ENCODE measurements around the gene MROH7. TPM values are rescaled to one million over a fixed set of nuclear protein-coding genes. Genes with fewer than 3 reads are reported as not detected.

MROH7 gene
- total and polyA plus RNA-seq, 2 donors from 2014 or later: 3.8 to 5.4 TPM

DNA sequence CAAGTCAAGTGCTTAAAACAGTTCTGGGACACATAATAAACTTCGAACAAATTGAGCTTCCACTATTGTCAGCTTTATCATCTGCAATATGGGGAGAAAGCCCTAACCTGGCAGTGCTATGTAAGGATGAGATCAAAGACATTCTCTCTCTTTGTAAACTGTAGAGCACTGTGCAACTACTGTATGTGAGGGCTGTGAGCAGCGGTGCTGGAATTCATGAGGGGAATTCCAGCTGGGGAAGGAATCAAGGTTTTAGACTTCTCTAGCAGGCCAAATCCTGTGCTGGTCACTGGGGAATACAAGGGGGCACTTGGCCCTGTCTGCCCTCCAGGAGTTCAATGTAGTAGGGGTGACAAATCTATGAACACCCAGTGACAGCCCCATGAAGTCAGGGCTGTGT is 27.6 kb upstream of the MROH7 start:
- DNase-seq (peak in 1 of 5 donors; percentile 6), FAIRE-seq (no peak)
- peaks cover 0 to 18% (median 0%) of the 10 kb centered on the region in 3 donors for H3K36me3 ChIP-seq (ENCODE audit: control insufficient read depth in 2 of 3, insufficient read depth in 3 of 3, low read length in 3 of 3)
- intact Hi-C loops (cut with DNase I): no loop called here
- peaks cover 0 to 4% (median 0%) of the 10 kb centered on the region in 3 donors for H3K4me1 ChIP-seq (ENCODE audit: control insufficient read depth in 2 of 3, insufficient read depth in 2 of 3, low read depth in 1 of 3, low read length in 3 of 3)
- H3K27me3 ChIP-seq (ENCODE audit: control insufficient read depth, insufficient read depth, low read length): no peaks in the 10 kb centered on the region
- H3K4me3 ChIP-seq (ENCODE audit: low read length in 3 of 3): no peak overlapping the region
- TF ChIP-seq, protein P1, sequence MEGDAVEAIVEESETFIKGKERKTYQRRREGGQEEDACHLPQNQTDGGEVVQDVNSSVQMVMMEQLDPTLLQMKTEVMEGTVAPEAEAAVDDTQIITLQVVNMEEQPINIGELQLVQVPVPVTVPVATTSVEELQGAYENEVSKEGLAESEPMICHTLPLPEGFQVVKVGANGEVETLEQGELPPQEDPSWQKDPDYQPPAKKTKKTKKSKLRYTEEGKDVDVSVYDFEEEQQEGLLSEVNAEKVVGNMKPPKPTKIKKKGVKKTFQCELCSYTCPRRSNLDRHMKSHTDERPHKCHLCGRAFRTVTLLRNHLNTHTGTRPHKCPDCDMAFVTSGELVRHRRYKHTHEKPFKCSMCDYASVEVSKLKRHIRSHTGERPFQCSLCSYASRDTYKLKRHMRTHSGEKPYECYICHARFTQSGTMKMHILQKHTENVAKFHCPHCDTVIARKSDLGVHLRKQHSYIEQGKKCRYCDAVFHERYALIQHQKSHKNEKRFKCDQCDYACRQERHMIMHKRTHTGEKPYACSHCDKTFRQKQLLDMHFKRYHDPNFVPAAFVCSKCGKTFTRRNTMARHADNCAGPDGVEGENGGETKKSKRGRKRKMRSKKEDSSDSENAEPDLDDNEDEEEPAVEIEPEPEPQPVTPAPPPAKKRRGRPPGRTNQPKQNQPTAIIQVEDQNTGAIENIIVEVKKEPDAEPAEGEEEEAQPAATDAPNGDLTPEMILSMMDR (IDR thresholded peaks at IDR 0.05; ENCODE audit: borderline replicate concordance, extremely low read depth, insufficient read depth): no peak
- H3K9ac ChIP-seq (ENCODE audit: low read length in 3 of 3): no peak overlapping the region
- no peaks in the 10 kb centered on the region for H3K9me3 ChIP-seq (ENCODE audit: control insufficient read depth in 2 of 3, insufficient read depth in 1 of 3, low read length in 3 of 3)
- no peak overlapping the region for H3K27ac ChIP-seq (ENCODE audit: low read depth in 2 of 2, low read length in 2 of 2)

DNA sequence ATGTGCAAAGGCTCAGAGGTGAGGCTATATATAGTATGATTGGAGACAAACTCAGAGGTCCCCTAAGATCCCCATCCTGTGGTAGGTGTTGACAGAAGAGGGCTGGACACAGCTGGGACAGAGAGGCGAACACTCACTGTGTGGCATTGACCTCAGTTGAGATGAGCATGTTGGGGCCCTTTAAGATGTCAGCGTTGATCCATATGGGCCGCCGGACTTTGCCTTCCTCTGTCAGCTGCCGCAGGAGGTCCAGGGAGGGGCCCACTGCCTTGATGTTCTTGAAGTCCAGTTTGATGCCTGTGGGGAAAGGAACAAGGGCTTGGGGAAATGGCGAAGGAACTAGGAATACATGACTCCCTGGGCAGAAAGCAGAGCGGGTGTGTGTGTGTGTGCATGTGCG is 27.0 kb upstream of the MROH7 start:
- Histone ChIP-seq H3K36me3 (ENCODE audit: control insufficient read depth in 2 of 3, insufficient read depth in 3 of 3, low read length in 3 of 3) (peaks cover 0 to 17% (median 0%) of the 10 kb centered on the region in 3 donors), H3K27me3 (ENCODE audit: control insufficient read depth, insufficient read depth, low read length) (no peaks in the 10 kb centered on the region), H3K27ac (ENCODE audit: low read depth in 2 of 2, low read length in 2 of 2) (no peak overlapping the region), H3K4me1 (ENCODE audit: control insufficient read depth in 2 of 3, insufficient read depth in 2 of 3, low read depth in 1 of 3, low read length in 3 of 3) (peaks cover 0 to 5% (median 5%) of the 10 kb centered on the region in 3 donors), H3K9me3 (ENCODE audit: control insufficient read depth in 2 of 3, insufficient read depth in 1 of 3, low read length in 3 of 3) (no peaks in the 10 kb centered on the region), H3K4me3 (ENCODE audit: low read length in 3 of 3) (no peak overlapping the region), H3K9ac (ENCODE audit: low read length in 3 of 3) (no peak overlapping the region)
- TF ChIP-seq, protein P1 (IDR thresholded peaks at IDR 0.05; ENCODE audit: borderline replicate concordance, extremely low read depth, insufficient read depth): no peak
- no peak for FAIRE-seq
- intact Hi-C loops (cut with DNase I): no loop called here
- DNase-seq: peak in 1 of 5 donors; percentile 57

DNA sequence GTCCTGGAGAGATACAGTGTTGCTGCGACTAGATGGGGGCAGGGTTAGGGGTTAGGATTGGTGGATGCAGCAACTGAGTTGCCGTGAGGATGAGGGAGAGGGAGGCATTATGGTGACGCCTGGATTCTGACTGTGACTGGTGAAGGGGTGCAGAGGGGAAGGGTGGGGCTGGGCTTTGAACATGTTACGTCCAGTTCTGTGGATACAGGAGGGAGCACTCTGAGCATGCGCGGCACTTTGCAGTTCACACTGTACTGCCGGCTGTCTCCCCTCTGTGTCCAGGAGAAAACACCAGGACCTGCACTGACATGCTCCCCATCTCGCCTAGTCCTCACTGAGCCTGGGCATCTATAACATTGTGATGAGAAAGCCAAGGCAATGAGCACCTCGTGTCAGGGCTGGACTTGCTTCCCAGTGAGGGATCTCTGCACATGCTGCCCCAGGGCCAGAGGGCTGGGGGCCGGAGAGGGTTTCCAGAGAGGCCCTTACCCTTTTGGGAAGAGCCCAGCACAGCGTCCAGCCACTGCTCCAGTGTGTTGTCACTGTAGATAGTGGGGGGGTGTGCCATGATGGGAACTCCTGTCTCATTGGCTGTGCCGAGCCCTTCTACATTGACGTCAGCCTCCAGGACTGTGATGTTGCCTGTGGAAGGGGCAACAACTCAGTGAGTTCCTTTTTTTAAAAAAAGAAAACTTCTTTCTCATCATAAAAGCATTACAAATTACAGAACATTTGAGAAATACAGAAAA is 25.9 kb upstream of the MROH7 start:
- TF ChIP-seq, protein P1 (IDR thresholded peaks at IDR 0.05; ENCODE audit: borderline replicate concordance, extremely low read depth, insufficient read depth): no peak
- Histone ChIP-seq H3K4me3 (ENCODE audit: low read length in 3 of 3) (no peak overlapping the region), H3K9me3 (ENCODE audit: control insufficient read depth in 2 of 3, insufficient read depth in 1 of 3, low read length in 3 of 3) (no peaks in the 10 kb centered on the region), H3K36me3 (ENCODE audit: control insufficient read depth in 2 of 3, insufficient read depth in 3 of 3, low read length in 3 of 3) (peaks cover 0 to 8% (median 0%) of the 10 kb centered on the region in 3 donors), H3K27me3 (ENCODE audit: control insufficient read depth, insufficient read depth, low read length) (no peaks in the 10 kb centered on the region), H3K4me1 (ENCODE audit: control insufficient read depth in 2 of 3, insufficient read depth in 2 of 3, low read depth in 1 of 3, low read length in 3 of 3) (peaks cover 0 to 8% (median 6%) of the 10 kb centered on the region in 3 donors), H3K27ac (ENCODE audit: low read depth in 2 of 2, low read length in 2 of 2) (no peak overlapping the region), H3K9ac (ENCODE audit: low read length in 3 of 3) (no peak overlapping the region)
- FAIRE-seq (no peak), DNase-seq (peak in 1 of 5 donors; percentile 56)
- intact Hi-C loops (cut with DNase I): no loop called here
